ENCODE measurements around the gene NRDC. TPM values are rescaled to one million over a fixed set of nuclear protein-coding genes. Genes with fewer than 3 reads are reported as not detected.

The NRDC gene
- total RNA-seq, 1 donor from 2014 or later, result 122 TPM

GRCh38 chr1:51741121-51741681 lies 137.3 kb downstream of the NRDC start:
- TF ChIP-seq, protein P1, sequence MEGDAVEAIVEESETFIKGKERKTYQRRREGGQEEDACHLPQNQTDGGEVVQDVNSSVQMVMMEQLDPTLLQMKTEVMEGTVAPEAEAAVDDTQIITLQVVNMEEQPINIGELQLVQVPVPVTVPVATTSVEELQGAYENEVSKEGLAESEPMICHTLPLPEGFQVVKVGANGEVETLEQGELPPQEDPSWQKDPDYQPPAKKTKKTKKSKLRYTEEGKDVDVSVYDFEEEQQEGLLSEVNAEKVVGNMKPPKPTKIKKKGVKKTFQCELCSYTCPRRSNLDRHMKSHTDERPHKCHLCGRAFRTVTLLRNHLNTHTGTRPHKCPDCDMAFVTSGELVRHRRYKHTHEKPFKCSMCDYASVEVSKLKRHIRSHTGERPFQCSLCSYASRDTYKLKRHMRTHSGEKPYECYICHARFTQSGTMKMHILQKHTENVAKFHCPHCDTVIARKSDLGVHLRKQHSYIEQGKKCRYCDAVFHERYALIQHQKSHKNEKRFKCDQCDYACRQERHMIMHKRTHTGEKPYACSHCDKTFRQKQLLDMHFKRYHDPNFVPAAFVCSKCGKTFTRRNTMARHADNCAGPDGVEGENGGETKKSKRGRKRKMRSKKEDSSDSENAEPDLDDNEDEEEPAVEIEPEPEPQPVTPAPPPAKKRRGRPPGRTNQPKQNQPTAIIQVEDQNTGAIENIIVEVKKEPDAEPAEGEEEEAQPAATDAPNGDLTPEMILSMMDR (IDR thresholded peaks at IDR 0.05), result no peak
- no peak for DNase-seq (ENCODE audit: low spot score)
- H3K27me3 Mint-ChIP-seq (ENCODE audit: low read depth), result no peaks in the 10 kb centered on the region
- no peak overlapping the region for H3K4me3 Mint-ChIP-seq (ENCODE audit: unreplicated experiment)
- H3K36me3 Mint-ChIP-seq (ENCODE audit: low read depth), result peaks cover 4% of the 10 kb centered on the region
- peak overlapping the region; percentile 77 for H3K27ac Mint-ChIP-seq (ENCODE audit: unreplicated experiment)
- H3K9me3 Mint-ChIP-seq (ENCODE audit: low read depth), result no peaks in the 10 kb centered on the region
- peaks cover 70% of the 10 kb centered on the region for H3K4me1 Mint-ChIP-seq (ENCODE audit: low read depth)

- Mint-ChIP-seq H3K27ac (ENCODE audit: unreplicated experiment) (peak overlapping the region; percentile 71), H3K36me3 (ENCODE audit: low read depth) (peaks cover 4% of the 10 kb centered on the region), H3K4me1 (ENCODE audit: low read depth) (peaks cover 75% of the 10 kb centered on the region), H3K9me3 (ENCODE audit: low read depth) (no peaks in the 10 kb centered on the region), H3K4me3 (ENCODE audit: unreplicated experiment) (no peak overlapping the region), H3K27me3 (ENCODE audit: low read depth) (no peaks in the 10 kb centered on the region)
- TF ChIP-seq, protein P1 (IDR thresholded peaks at IDR 0.05), result no peak
- no peak for DNase-seq (ENCODE audit: low spot score)
These were observed 137.9 kb downstream of the NRDC start for GRCh38 chr1:51740652-51741051.

Small RNAs within 50 kb of the gene (microRNA-seq; reads per million reads assigned to microRNA genes)
- not detected for gene MIR761 (ENCODE audit: borderline number of aligned reads)

Other genes with a start within 250 kb of the NRDC start
- gene RAB3B, start 112.0 kb upstream of the NRDC start, total RNA-seq, result 15.3 to 33.9 TPM (median 32.8 TPM) in 3 replicates
- 10.6 to 10.9 TPM (median 10.6 TPM) in 3 replicates for gene KTI12, start 155.1 kb upstream of the NRDC start, total RNA-seq
- 47.5 to 55.0 TPM (median 54.8 TPM) in 3 replicates for gene TXNDC12, start 176.5 kb upstream of the NRDC start, total RNA-seq
- 51.1 to 59.2 TPM (median 54.5 TPM) in 3 replicates for gene BTF3L4, start 177.6 kb upstream of the NRDC start, total RNA-seq

Data from chondrocyte (in vitro differentiated cells).